ENCODE data around the gene GALNT17.

- no peak for TF ChIP-seq POLR2A (IDR thresholded peaks at IDR 0.05; ENCODE audit: low read depth, low read length)
- TF ChIP-seq SPI1 (IDR thresholded peaks at IDR 0.05; ENCODE audit: low read depth, low read length) = no peak
- TF ChIP-seq POLR2AphosphoS5 (IDR thresholded peaks at IDR 0.05; ENCODE audit: low read depth, low read length) = no peak
These were observed 23.3 kb downstream of the GALNT17 start for GRCh38 chr7:71155236-71155635.
